GM19035 (cell line): ENCODE data around the gene RPS6KB1.
"Not testable (repeated sequence)": the region's sequence is repeated elsewhere in the genome, so short reads cannot be mapped to it uniquely, and the experiment has no call there.

ENCODE experiments used
- ATAC-seq: cut with Tn5 transposase; IDR thresholded peaks from one replicate; pipeline ENCODE4 v1.9.1; 2021; ENCODE audit not compliant: unreplicated experiment

The RPS6KB1 gene

DNA sequence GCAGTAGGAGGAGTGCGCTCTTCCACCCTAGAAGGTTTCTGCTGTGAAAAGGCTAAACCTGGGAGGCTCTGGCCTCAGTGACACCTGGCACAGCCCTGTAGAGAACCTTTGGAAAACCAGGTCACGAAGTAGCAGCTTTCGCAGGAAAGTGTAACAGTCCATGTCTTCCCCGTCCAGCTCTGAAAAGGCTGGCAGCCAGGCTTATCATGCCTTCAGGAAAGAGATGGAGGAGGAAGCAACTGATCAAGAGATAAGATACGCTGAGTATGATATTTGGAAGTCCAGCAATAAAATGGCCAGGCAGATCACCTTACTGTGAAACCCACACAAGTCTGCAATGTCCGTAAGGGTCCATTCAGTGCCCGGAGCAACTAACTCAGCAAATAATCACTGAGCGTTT lies 22.4 kb upstream of the RPS6KB1 start:
- ATAC-seq = no peak

DNA sequence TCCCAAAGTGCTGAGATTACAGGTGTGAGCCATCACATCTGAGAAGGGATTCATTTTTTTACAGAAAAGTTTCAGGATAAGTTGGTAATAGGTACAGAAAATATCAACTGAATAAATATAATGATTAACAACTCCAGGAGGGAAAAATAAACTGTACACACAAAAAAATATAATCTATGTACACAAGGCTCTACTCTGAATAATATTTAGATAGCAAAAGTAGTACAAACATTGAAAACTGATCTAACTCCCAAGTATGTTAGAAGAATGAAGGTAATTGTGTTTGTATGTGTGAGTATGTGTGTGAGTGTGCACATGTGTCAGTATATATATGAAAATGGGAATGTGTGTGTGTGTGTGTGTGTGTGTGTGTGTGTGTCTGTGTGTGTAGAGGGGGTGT lies 20.6 kb upstream of the RPS6KB1 start:
- ATAC-seq = no peak

DNA sequence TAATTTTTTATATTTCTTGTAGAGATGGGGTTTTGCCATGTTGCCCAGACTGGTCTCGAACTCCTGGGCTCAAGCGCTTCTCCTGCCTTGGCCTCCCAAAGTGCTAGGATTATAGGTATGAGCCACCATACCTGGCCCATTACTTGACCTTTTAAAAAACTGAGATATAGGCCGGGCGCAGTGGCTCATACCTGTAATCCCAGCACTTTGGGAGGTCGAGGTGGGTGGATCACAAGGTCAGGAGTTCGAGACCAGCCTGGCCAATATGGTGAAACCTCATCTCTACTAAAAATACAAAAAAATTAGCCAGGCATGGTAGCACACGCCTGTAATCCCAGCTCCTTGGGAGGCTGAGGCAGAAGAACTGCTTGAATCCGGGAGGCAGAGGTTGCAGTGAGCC lies 19.5 kb upstream of the RPS6KB1 start:
- ATAC-seq = not testable (repeated sequence)

DNA sequence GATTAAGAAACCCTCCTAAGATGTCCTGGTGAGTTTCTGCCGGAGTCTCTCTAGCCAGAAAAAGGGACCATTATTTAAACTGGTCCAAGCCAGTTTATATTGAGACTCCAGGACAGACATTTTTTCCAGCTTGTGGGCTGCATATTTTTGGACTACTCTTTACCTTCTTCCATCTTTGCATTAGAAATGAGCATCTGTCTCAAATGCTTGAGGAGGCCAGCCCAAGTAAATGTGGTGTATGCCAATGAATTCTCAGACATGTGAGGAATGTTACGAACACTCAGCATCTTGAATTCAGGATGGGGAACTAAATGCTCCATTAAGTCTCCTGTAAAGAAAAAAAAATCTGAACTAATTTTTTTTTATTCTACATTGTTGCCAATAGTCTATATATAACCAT lies 18.5 kb upstream of the RPS6KB1 start:
- no peak for ATAC-seq

DNA sequence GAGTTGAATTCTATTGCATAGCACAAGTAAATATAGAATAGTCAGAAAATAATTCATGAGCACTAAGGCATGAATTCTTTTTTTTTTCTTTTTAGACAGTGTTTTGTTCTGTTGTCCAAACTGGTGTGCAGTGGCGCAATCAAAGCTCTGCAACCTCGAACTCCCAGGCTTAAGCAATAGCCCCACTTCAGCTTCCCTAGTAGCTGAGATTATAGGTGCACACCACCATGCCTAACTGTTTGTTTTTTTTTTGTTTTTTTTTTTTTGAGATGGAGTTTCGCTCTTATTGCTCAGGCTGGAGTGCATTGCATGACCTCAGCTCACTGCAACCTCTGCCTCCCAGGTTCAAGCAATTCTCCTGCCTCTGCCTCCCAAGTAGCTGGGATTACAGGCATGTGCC lies 16.8 kb upstream of the RPS6KB1 start:
- ATAC-seq = no peak

DNA sequence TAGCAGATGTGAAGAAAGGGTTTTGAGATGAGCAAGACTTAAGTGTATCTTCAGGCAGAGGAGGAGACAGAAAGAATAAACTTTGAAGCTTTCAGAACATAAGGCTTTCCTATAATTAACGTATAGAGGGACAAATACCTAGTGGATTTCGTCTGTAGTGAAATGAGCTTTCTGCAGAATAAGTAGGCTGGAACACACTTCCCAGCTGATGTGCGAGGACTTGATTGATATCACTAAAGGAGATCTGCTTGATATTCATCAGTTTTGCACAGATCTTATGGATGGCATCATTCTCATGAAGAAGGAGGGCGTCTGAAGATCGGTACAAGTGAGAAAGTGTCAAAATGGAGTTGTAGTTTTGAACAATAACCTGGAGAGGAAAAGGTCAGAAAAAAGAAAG lies 15.0 kb upstream of the RPS6KB1 start:
- ATAC-seq = no peak

DNA sequence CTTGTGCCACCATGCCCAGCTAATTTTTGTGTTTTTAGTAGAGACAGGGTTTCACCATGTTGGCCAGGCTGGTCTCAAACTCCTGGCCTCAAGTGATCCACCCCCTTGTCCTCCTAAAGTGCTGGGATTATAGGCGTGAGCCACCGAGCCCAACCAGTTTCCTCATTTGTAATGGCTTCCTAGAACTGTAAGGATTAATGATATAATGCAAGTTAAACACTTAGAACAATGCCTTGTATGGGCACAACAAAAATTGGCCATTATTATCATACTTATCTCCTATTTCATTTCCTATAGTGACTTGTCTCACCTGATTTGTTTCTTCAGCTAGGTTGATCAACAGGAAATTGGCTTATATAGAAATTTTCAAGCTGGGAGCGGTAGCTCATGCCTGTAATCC lies 14.3 kb upstream of the RPS6KB1 start:
- no peak for ATAC-seq

DNA sequence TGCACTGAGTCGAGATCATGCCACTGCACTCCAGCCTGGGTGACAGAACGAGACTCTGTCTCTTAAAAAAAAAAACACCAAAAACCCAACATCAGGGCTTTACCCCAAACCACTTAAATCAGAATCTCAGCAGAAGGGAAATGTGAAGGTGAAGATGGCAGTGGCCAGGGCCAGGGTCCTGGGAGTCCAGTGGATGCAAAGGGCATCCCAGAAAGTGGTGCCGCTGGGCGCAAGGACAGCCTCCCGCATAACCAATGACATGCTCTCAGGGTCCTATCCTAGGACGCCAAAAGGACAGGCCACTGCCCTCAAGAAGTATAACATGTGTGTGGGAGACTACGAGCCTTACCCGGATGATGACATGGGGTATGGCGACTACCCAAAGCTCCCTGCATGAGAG lies 8.1 kb upstream of the RPS6KB1 start:
- ATAC-seq = no peak

DNA sequence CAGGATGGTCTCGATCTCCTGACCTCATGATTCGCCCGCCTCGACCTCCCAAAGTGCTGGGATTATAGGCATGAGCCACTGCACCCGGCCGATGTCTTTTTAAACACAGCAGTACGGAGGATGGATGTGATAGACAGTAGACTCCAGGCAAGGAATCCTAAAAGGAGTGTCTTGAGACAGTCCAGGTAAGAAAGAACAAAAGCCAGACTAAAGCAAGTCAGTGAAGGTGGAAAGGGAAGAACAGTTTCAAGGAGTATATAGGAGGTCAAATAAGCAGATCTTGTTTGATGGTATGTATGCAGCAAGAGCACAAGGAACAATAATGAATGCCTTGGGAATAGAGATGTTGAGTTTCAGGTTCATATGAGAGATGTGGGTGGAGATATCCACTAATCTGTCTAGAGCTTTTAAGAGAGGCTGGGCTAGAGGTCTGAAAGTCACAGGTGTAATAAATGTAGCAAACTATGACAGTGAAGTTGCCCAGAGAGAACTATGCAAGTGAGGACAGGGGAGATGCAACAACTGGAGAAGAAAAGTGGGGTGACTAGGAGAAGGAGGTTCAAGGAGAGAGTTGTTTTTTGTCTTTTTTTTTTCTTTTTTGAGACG lies 4.7 kb upstream of the RPS6KB1 start:
- ATAC-seq = no peak

DNA sequence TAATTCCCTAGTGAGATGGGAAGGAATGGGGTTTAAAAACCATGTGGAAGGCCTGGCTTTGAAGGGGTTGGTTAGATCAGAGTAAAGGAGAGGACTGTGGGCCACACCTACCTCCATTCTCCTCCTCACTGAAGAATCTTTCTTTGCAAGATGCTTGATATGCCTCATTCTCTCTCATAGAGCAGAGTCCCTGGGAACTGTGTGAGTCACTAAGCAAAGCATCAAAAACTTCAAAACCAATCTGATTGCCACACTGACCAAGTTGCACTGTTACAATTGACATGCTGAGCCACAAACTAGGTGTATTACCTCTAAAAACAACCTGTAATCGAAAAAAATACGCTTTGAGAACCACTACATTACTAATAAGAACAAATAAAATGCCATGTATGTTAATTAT lies 2.2 kb upstream of the RPS6KB1 start:
- ATAC-seq = no peak

DNA sequence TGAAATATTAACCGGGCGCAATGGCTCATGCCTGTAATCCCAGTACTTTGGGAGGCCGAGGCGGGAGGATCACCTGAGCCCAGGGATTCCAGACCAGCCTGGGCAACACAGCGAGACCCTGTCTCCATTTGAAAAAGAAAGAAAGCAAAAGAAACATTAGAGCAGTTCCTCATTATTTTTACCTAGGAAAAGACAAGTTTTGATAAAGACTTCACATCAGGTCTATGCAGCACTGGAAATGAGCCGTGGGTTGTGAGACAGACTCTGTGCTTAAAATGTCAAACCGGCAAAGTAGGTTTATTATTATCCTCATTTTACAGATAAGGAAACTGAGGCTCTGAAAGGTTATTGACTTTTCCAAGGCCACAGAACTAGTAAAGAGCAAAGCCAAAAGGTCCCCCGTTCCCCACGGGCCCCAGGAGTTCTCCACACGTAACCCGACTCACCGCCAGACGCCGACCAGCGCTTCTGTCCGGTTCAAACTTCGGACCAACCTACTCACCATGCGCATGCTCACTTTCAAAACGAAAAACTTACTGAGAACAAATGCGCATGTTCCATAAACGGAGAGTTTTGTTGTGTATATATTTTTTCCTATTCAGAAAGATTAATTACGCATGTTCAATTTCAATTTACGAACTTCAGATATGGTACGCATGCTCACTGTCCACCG lies 534 bp upstream of the RPS6KB1 start:
- peak; percentile 59 for ATAC-seq

DNA sequence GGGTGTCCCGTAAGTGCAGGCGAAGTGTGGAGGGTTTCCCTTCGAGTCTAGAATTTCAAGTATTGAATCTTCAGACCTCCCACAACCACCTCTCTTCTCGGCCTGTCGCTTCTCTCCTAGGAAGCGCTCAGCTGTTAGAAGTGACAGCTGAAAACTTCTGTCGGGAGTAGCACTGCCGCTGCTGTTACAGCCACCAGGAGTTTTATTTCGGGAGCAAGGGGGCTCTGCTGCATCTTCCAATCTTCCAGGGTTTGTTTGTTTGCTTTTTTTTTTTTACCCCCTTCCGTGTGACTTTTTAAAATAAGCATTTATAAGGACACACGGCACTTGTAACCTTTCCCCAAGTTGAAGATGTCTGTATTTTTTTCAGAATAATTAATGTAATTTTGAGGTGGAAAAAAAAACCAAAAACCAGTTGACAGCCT lies 767 bp downstream of the RPS6KB1 start:
- ATAC-seq = no peak

DNA sequence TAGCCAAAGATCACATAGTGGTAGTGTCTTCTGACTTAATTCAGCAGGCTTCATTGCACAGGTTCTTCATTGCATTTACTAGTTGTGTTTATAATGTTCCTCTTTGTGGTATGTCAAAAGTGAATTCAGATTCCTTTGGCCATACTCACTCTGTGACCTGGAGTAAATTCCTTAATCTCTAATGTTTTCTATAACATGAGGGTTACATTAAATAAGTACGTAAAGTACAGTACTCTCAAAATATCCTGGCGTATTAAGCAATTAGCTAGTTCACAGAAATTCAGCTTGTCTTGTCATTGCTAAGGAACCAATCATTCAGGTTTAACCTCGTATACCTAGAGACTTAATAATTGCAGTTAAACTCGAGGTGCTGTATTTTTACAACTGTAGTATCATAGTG lies 4.2 kb downstream of the RPS6KB1 start:
- no peak for ATAC-seq

DNA sequence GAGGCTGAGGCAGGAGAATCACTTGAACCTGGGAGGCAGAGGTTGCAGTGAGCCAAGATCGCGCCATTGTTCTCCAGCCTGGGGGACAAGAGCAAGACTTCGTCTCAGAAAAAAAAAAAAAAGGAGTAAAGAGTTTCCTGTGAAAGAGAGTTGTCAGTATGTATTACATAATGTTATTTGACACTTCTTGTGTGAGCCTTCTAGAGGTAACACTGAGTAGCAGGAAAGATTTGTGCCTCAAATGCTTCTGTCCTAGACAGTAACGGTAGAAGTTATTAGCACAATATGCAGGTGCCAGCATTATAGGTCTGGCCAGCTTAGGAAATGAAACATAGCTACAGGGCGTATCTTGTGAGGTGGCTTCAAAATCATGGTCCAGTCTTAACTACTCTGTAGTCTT lies 6.2 kb downstream of the RPS6KB1 start:
- no peak for ATAC-seq

DNA sequence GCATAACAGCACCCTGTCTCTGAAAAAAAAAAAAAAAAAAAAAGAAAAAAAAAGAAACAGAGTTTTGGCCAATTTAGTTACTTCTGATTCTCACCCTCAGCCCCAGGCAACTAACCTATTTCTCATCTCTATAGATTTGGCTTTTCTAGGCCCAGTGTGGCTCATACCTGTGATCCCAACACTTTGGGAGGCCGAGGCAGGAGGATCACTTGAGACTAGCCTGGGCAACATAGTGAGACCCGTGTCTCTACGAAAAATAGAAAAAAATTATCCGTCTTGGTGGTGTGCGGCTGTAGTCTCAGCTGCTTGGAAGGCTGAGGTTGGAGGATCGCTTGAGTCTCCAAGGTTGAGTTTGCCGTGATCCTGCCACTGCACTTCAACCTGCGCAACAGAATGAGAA lies 8.7 kb downstream of the RPS6KB1 start:
- no peak for ATAC-seq

DNA sequence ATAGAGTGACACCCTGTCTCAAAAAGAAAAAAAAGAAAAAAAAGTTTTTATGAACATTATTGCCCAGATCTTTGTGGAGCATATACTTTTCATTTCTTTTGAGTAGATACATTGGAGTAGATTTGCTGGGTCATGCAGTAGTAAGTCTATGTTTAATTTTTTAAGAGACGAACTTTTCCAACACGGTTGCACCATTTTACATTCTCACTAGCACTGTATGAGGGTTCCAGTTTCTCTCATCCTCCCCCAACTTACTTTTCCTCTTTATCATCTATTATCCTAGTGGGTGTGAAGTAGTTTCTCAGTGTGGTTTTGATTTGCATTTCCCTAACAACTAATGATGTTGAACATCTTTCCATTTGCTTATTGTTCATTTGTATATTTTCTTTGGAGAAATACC lies 10.5 kb downstream of the RPS6KB1 start:
- no peak for ATAC-seq

DNA sequence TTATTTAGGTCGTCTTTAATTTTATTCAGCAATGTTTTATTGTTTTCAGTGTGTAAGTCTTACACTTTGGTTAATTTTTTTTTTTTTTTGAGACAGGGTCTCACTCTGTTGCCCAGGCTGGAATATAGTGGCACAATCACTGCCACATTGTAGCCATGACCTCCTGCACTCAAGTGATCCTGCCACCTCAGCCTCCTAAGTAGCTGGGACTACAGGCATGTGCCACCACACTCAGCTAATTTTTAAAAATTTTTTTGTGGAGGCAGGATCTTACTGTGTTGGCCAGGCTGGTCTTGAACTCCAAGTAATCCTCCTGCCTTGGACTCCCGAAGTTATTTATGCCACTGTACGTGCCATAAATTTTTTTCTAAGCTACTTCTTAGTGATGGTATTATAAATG lies 14.5 kb downstream of the RPS6KB1 start:
- no peak for ATAC-seq

DNA sequence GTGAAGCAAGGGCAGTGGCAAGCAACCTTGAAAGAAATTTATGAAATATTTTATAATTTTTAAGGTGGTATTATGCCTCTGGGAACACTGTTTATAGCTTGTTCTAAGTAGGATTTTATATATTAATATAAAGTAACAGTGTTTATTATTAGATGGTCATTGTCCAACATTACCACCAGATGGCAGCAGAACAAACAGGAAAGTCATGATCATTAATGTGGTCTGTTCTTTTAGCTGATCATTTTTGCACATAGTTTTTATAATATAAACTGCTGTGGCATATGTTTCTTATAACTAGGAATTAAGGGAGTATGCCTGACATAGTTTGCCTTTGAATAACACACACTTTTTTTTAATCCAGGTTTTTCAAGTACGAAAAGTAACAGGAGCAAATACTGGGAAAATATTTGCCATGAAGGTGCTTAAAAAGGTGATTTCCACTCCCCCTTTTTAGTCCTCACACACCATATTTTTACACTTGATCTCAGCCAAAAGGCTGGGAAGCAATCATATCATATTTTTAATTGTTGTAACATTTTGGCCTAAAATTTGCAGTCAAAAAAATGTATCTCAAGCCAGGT lies 21.4 kb downstream of the RPS6KB1 start:
- ATAC-seq = no peak

DNA sequence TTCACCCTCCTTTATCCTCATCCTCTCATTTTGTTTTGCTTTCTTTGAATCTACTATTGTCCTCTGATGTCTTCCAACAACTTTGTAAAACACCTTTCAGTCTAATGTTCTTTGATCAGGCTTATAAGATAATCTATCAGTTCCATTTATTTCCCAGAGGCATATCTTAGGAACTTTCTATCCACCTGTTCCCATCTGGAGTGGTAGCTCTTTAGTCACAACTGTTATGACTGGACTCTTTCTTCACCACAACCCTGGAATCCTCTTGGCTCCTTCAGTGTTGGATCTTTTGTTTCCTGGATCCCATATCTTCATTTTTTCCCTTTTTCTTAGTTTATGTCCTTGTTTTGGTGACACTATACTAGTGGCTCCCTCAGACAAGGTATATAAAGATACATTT lies 23.5 kb downstream of the RPS6KB1 start:
- ATAC-seq = no peak

DNA sequence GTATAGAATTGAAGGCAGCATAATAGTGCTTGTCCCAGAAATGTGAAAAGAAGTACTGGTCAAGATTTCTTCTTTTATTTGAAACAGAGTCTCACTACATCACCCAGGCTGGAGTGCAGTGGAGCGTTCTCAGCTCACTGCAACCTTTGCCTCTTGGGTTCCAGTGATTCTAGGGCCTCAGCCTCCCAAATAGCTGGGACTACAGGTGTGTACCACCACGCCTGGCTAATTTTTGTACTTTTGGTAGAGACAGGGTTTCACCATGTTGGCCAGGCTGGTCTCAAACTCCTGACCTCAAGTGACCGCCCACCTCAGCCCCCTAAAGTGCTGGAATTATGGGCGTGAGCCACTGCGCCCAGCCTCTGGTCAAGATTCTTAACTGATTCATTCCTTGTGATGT lies 27.7 kb downstream of the RPS6KB1 start:
- ATAC-seq = not testable (repeated sequence)

DNA sequence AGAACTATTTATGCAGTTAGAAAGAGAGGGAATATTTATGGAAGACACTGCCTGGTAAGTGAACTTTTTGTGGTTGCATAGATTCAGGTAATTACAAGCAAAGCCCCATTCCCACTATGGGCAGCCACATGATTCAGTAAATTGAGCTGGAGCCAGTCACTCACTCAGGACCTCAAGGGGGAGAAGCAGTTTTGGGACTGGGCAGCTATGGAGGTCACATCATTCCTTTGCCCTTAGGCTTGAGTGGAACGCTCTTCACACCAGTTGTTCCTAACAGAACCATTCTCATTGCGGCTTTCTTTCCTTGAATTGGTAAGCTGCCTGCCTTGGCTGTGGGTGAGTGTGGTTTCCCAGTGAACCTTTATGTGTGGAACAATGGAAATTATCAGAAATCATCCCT lies 37.2 kb downstream of the RPS6KB1 start:
- not testable (repeated sequence) for ATAC-seq

DNA sequence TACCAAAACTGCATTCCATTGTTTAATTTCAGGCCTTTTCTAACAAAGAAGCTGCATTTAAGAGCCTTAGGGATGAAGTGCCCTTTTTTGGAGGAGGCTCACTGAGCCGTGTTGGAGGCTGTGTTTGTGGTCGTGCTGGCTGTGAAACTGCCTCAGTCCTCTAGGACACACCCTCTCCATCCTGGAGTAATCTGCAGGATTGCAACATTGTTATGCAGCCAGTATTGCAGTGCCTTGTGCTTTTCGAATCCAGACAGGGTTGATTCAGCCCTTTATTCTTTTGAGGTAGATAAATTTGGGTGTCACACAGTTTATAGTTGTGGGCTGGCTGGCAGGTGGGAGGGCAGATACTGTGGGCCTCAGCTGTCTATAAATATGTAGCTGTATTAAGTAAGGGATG lies 37.8 kb downstream of the RPS6KB1 start:
- ATAC-seq = not testable (repeated sequence)

DNA sequence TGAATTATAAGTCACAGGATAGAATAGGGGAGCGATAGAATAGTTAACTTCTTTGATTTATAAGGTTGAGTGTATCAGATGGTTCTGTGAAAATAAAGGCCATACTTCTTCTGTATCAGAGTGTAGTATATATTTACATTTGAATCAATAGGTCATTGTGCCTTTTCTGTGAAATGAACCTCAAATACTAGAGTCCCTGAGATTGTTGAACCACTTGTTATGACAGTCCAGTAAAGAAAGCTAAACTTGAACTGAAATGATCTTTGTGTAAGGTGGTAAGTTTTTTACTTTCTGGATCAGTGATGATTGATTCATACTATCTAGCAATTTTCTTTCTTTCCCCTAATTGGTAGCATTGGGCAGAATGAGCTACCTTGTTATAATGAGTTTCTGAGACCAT lies 40.4 kb downstream of the RPS6KB1 start:
- ATAC-seq = not testable (repeated sequence)
